ENCODE measurements around the gene UPK2. TPM values are rescaled to one million over a fixed set of nuclear protein-coding genes. Genes with fewer than 3 reads are reported as not detected.

The UPK2 gene
- total and polyA plus RNA-seq, 2 donors (not counting 1 experiment from before 2014, with no cell fraction given): not detected

- Histone ChIP-seq H3K27me3 (ENCODE audit: control insufficient read depth, insufficient read depth, low read length) (peaks cover under 1% of the 10 kb centered on the region), H3K4me2 (ENCODE audit: extremely low read depth, insufficient read depth, low read length) (no peak overlapping the region), H3K36me3 (ENCODE audit: control insufficient read depth, insufficient read depth, low read length) (no peaks in the 10 kb centered on the region), H3K9ac (ENCODE audit: insufficient read depth, low read length) (no peak overlapping the region), H3K4me1 (ENCODE audit: control insufficient read depth, extremely low read depth, insufficient read depth, low read length) (no peaks in the 10 kb centered on the region), H2AFZ (ENCODE audit: low read length) (no peak overlapping the region), H3K9me3 (ENCODE audit: control insufficient read depth, insufficient read depth, low read depth, low read length) (no peaks in the 10 kb centered on the region), H3K4me3 (replicated peaks in 1 of 4; ENCODE audit: control extremely low read depth in 1 of 4, insufficient read depth in 1 of 4, low read depth in 3 of 4, low read length in 4 of 4) (no peak overlapping the region), H3K79me2 (ENCODE audit: control insufficient read depth, insufficient read depth, low read length) (no peaks in the 10 kb centered on the region), H4K20me1 (ENCODE audit: control insufficient read depth, extremely low read depth, insufficient read depth, low read length) (no peaks in the 10 kb centered on the region), H3K27ac (ENCODE audit: insufficient read depth, low read length) (no peak overlapping the region)
- peak in 1 of 2 donors; percentile 23 for DNase-seq (ENCODE audit: low read depth in 2 of 2)
- TF ChIP-seq EZH2 (IDR thresholded peaks at IDR 0.05; ENCODE audit: low read length, missing control alignments): no peak
- TF ChIP-seq CTCF (conservative IDR thresholded peaks at IDR 0.05 in 1 of 2, IDR thresholded peaks at IDR 0.05 in 1 of 2; ENCODE audit: low read depth in 1 of 2, low read length in 2 of 2): no peak
Observed at GRCh38 chr11:118939953-118940598, 16.0 kb upstream of the UPK2 start.

DNA sequence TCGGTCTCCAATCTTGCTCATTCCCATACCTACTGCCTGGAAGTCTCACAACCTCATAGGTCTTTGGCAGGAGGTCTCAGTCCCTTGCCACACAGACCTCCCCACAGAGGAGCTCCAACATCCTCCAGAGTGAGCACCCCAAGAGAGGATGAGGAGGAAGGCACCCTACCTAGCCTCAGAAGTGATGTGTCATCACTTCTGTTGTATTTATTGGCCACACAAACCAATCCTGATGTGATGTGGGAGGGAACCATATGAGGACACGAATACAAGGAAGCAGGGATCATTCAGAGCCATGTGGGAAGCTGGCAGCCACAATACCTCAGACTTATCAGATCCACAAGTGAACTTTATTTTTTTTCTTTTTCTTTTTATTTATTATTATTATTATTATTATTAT is 9.0 kb upstream of the UPK2 start:
- H3K4me3 ChIP-seq (replicated peaks in 1 of 4; ENCODE audit: control extremely low read depth in 1 of 4, insufficient read depth in 1 of 4, low read depth in 3 of 4, low read length in 4 of 4): no peak overlapping the region
- no peak overlapping the region for H2AFZ ChIP-seq (ENCODE audit: low read length)
- H3K9me3 ChIP-seq (ENCODE audit: control insufficient read depth, insufficient read depth, low read depth, low read length): no peaks in the 10 kb centered on the region
- H4K20me1 ChIP-seq (ENCODE audit: control insufficient read depth, extremely low read depth, insufficient read depth, low read length): no peaks in the 10 kb centered on the region
- H3K27me3 ChIP-seq (ENCODE audit: control insufficient read depth, insufficient read depth, low read length): peaks cover 11% of the 10 kb centered on the region
- H3K27ac ChIP-seq (ENCODE audit: insufficient read depth, low read length): no peak overlapping the region
- no peak overlapping the region for H3K9ac ChIP-seq (ENCODE audit: insufficient read depth, low read length)
- TF ChIP-seq EZH2 (IDR thresholded peaks at IDR 0.05; ENCODE audit: low read length, missing control alignments) (no peak), CTCF (conservative IDR thresholded peaks at IDR 0.05 in 1 of 2, IDR thresholded peaks at IDR 0.05 in 1 of 2; ENCODE audit: low read depth in 1 of 2, low read length in 2 of 2) (no peak)
- no peaks in the 10 kb centered on the region for H3K79me2 ChIP-seq (ENCODE audit: control insufficient read depth, insufficient read depth, low read length)
- no peaks in the 10 kb centered on the region for H3K4me1 ChIP-seq (ENCODE audit: control insufficient read depth, extremely low read depth, insufficient read depth, low read length)
- H3K36me3 ChIP-seq (ENCODE audit: control insufficient read depth, insufficient read depth, low read length): no peaks in the 10 kb centered on the region
- H3K4me2 ChIP-seq (ENCODE audit: extremely low read depth, insufficient read depth, low read length): no peak overlapping the region
- DNase-seq (ENCODE audit: low read depth in 2 of 2): no peak

DNA sequence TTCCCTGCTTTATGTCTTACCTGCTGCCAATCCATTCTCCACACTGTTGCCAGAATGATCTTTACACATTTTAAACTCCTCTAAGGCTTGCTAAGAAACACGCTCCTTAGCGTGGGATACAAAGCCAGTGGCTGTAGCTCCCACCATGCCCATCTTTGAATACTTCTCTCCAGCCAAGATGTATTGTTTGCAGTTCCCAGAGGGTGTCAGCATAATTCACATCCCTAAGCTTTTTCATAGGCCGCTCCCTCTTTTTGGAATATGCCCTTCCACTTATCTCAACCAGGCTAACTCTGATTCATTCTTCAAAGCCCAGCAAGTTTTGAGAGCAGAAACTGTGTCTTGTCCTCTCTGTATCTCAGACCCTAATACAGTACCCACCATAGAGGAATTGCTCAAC is 8.1 kb upstream of the UPK2 start:
- H3K4me1 ChIP-seq (ENCODE audit: control insufficient read depth, extremely low read depth, insufficient read depth, low read length): no peaks in the 10 kb centered on the region
- no peaks in the 10 kb centered on the region for H3K9me3 ChIP-seq (ENCODE audit: control insufficient read depth, insufficient read depth, low read depth, low read length)
- no peaks in the 10 kb centered on the region for H3K79me2 ChIP-seq (ENCODE audit: control insufficient read depth, insufficient read depth, low read length)
- no peaks in the 10 kb centered on the region for H4K20me1 ChIP-seq (ENCODE audit: control insufficient read depth, extremely low read depth, insufficient read depth, low read length)
- no peak for TF ChIP-seq EZH2 (IDR thresholded peaks at IDR 0.05; ENCODE audit: low read length, missing control alignments)
- TF ChIP-seq CTCF (conservative IDR thresholded peaks at IDR 0.05 in 1 of 2, IDR thresholded peaks at IDR 0.05 in 1 of 2; ENCODE audit: low read depth in 1 of 2, low read length in 2 of 2): no peak
- no peak overlapping the region for H3K9ac ChIP-seq (ENCODE audit: insufficient read depth, low read length)
- no peaks in the 10 kb centered on the region for H3K36me3 ChIP-seq (ENCODE audit: control insufficient read depth, insufficient read depth, low read length)
- no peak for DNase-seq (ENCODE audit: low read depth in 2 of 2)
- peaks cover 11% of the 10 kb centered on the region for H3K27me3 ChIP-seq (ENCODE audit: control insufficient read depth, insufficient read depth, low read length)
- H3K4me3 ChIP-seq (replicated peaks in 1 of 4; ENCODE audit: control extremely low read depth in 1 of 4, insufficient read depth in 1 of 4, low read depth in 3 of 4, low read length in 4 of 4): no peak overlapping the region
- H2AFZ ChIP-seq (ENCODE audit: low read length): no peak overlapping the region
- no peak overlapping the region for H3K27ac ChIP-seq (ENCODE audit: insufficient read depth, low read length)
- H3K4me2 ChIP-seq (ENCODE audit: extremely low read depth, insufficient read depth, low read length): no peak overlapping the region
